CMK (cell line): ENCODE measurements around the gene KAT8.
"Not testable (repeated sequence)": the region's sequence is repeated elsewhere in the genome, so short reads cannot be mapped to it uniquely, and the experiment has no call there.

Source experiments
- DNase-seq: peaks from one replicate; pipeline ENCODE4 v3.0.0-alpha.2; 2010; ENCODE audit warnings: low read depth

The KAT8 gene

GRCh38 chr16:31148896-31149295 lies 31.4 kb downstream of the KAT8 start:
- DNase-seq: no peak

GRCh38 chr16:31149332-31149731 lies 31.9 kb downstream of the KAT8 start:
- no peak for DNase-seq

- DNase-seq: no peak
These were observed 32.7 kb downstream of the KAT8 start, which contains the start of gene PRSS36 for GRCh38 chr16:31149894-31150890. PRSS36 (minus strand) TSS chr16:31150066; CDS start chr16:31150035, 31 bp downstream.

- DNase-seq: not testable (repeated sequence)
These were observed 33.5 kb downstream of the KAT8 start for GRCh38 chr16:31150976-31151375.

- DNase-seq: no peak
These were observed 39.7 kb downstream of the KAT8 start for GRCh38 chr16:31157136-31157535.

GRCh38 chr16:31167315-31167714 lies 49.9 kb downstream of the KAT8 start:
- DNase-seq: no peak

GRCh38 chr16:31168848-31169247 lies 51.4 kb downstream of the KAT8 start:
- no peak for DNase-seq

- DNase-seq: not testable (repeated sequence)
These were observed 52.6 kb downstream of the KAT8 start for GRCh38 chr16:31170048-31170447.

- DNase-seq: no peak
These were observed 59.7 kb downstream of the KAT8 start for GRCh38 chr16:31177136-31177535.

- no peak for DNase-seq
These were observed 61.8 kb downstream of the KAT8 start for GRCh38 chr16:31179219-31179746.

- peak; percentile 95 for DNase-seq
These were observed 62.4 kb downstream of the KAT8 start, which contains the start of gene FUS for GRCh38 chr16:31179747-31180459. FUS (plus strand) TSS chr16:31180139; CDS start chr16:31180215, 76 bp downstream.
